ENCODE results near the gene IGIP.

Gene IGIP

DNA sequence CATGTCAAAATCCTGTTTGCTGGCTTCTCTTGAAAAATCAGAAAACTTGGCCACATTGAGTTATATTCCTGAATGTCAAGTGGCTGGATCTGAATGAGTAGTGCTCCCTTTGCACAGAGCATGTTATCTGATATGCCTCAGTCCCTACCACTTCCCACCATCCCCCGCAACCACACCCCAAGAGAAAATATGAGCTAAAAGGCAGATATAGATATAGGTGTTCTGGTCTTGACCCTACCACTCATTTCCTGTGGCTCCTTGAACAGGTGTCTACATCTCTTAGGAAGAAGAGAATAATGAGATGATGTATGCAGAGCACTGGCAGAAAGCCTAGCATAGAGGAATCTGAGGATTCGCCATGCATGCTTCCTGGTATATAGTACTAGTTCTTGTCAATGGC is 42.6 kb downstream of the IGIP start (continued):
- TF ChIP-seq POU6F1 (CRISPR knock-in tag; IDR thresholded peaks at IDR 0.05; ENCODE audit: borderline replicate concordance, low read depth) (no peak), OSR1 (CRISPR knock-in tag; IDR thresholded peaks at IDR 0.05) (no peak)
- TF ChIP-seq, protein P1, sequence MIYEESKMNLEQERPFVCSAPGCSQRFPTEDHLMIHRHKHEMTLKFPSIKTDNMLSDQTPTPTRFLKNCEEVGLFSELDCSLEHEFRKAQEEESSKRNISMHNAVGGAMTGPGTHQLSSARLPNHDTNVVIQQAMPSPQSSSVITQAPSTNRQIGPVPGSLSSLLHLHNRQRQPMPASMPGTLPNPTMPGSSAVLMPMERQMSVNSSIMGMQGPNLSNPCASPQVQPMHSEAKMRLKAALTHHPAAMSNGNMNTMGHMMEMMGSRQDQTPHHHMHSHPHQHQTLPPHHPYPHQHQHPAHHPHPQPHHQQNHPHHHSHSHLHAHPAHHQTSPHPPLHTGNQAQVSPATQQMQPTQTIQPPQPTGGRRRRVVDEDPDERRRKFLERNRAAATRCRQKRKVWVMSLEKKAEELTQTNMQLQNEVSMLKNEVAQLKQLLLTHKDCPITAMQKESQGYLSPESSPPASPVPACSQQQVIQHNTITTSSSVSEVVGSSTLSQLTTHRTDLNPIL (CRISPR knock-in tag; IDR thresholded peaks at IDR 0.05; ENCODE audit: low read depth) = no peak

DNA sequence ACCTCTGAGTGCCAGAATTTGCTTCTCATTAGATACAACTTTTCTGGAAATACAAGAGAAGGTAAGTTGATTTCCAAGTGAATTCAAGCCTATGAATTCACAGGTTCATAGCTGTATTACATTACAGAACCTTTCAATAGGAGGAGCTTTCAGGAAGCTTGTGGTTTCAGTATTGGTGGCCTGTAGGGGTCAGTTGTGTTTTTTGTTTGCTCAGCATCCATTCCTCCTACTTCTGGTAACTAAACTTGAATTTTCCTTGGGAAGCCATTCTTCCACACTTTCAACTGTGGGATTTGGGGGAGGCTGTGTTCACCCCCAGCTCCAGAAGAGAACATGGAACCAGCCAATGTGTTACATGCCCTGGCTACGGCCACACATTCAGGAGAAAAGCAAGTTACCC is 43.7 kb downstream of the IGIP start:
- peak; percentile 80 for ATAC-seq
- TF ChIP-seq TCF4 (CRISPR knock-in tag; IDR thresholded peaks at IDR 0.05; ENCODE audit: borderline replicate concordance) (no peak), ZNF8 (CRISPR knock-in tag; IDR thresholded peaks at IDR 0.05) (no peak), OSR1 (CRISPR knock-in tag; IDR thresholded peaks at IDR 0.05) (no peak), TSHZ2 (CRISPR knock-in tag; IDR thresholded peaks at IDR 0.05) (no peak), POU6F1 (CRISPR knock-in tag; IDR thresholded peaks at IDR 0.05; ENCODE audit: borderline replicate concordance, low read depth) (no peak), ESRRG (CRISPR knock-in tag; IDR thresholded peaks at IDR 0.05) (no peak), TOX (CRISPR knock-in tag; IDR thresholded peaks at IDR 0.05; ENCODE audit: borderline replicate concordance) (no peak)
- TF ChIP-seq, protein P2, sequence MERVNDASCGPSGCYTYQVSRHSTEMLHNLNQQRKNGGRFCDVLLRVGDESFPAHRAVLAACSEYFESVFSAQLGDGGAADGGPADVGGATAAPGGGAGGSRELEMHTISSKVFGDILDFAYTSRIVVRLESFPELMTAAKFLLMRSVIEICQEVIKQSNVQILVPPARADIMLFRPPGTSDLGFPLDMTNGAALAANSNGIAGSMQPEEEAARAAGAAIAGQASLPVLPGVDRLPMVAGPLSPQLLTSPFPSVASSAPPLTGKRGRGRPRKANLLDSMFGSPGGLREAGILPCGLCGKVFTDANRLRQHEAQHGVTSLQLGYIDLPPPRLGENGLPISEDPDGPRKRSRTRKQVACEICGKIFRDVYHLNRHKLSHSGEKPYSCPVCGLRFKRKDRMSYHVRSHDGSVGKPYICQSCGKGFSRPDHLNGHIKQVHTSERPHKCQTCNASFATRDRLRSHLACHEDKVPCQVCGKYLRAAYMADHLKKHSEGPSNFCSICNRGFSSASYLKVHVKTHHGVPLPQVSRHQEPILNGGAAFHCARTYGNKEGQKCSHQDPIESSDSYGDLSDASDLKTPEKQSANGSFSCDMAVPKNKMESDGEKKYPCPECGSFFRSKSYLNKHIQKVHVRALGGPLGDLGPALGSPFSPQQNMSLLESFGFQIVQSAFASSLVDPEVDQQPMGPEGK (CRISPR knock-in tag; IDR thresholded peaks at IDR 0.05; ENCODE audit: borderline replicate concordance) = no peak

DNA sequence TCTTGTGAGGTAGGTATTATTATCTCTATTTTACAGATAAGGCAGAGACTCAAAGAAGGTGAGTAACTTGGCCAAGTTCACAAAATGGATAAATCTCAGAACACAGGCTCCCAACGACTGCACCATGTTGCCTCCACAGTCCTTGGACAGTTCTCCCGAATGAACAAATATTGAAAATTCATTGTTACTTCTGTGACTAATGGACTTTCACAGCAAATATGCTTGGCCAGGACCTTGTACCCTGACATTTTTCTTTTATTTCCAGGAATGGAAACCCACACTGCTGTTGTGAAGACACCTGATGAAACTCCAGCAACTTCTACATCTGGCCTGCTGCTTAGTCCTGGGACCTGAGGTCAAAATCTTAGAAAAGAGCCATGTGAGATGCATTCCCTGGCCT is 46.7 kb downstream of the IGIP start:
- ATAC-seq = no peak
- TF ChIP-seq RARB (CRISPR knock-in tag; IDR thresholded peaks at IDR 0.05) = no peak
- no peak for TF ChIP-seq ZFP30 (CRISPR knock-in tag; IDR thresholded peaks at IDR 0.05)
- no peak for TF ChIP-seq ZNF565 (CRISPR knock-in tag; conservative IDR thresholded peaks at IDR 0.05; ENCODE audit: low read depth)
- no peak for TF ChIP-seq ESRRG (CRISPR knock-in tag; IDR thresholded peaks at IDR 0.05)
- TF ChIP-seq CSDC2 (CRISPR knock-in tag; IDR thresholded peaks at IDR 0.05) = no peak

GRCh38 chr5:140174014-140174413 is 48.3 kb downstream of the IGIP start:
- ATAC-seq = no peak
- TF ChIP-seq ESRRG (CRISPR knock-in tag; IDR thresholded peaks at IDR 0.05) = no peak
- TF ChIP-seq, protein P2 (CRISPR knock-in tag; IDR thresholded peaks at IDR 0.05; ENCODE audit: borderline replicate concordance) = no peak
- TF ChIP-seq POU6F1 (CRISPR knock-in tag; IDR thresholded peaks at IDR 0.05; ENCODE audit: borderline replicate concordance, low read depth) = no peak
- no peak for TF ChIP-seq CSRNP3 (CRISPR knock-in tag; IDR thresholded peaks at IDR 0.05)
- TF ChIP-seq ARNTL (CRISPR knock-in tag; IDR thresholded peaks at IDR 0.05; ENCODE audit: borderline replicate concordance, low read depth) = no peak
- no peak for TF ChIP-seq ZNF565 (CRISPR knock-in tag; conservative IDR thresholded peaks at IDR 0.05; ENCODE audit: low read depth)
- TF ChIP-seq RARB (CRISPR knock-in tag; IDR thresholded peaks at IDR 0.05) = no peak
- no peak for TF ChIP-seq ZNF8 (CRISPR knock-in tag; IDR thresholded peaks at IDR 0.05)
- TF ChIP-seq BACH2 (CRISPR knock-in tag; IDR thresholded peaks at IDR 0.05; ENCODE audit: borderline replicate concordance) = no peak
- no peak for TF ChIP-seq TOX (CRISPR knock-in tag; IDR thresholded peaks at IDR 0.05; ENCODE audit: borderline replicate concordance)
- TF ChIP-seq OSR1 (CRISPR knock-in tag; IDR thresholded peaks at IDR 0.05) = no peak
- TF ChIP-seq ZC3H10 (CRISPR knock-in tag; IDR thresholded peaks at IDR 0.05) = no peak
- no peak for TF ChIP-seq ZNF70 (CRISPR knock-in tag; IDR thresholded peaks at IDR 0.05)
- TF ChIP-seq, protein P1 (CRISPR knock-in tag; IDR thresholded peaks at IDR 0.05; ENCODE audit: low read depth) = no peak
